Measurements from ENCODE around the gene NUP160.
"Not testable (repeated sequence)": the region's sequence is repeated elsewhere in the genome, so short reads cannot be mapped to it uniquely, and the experiment has no call there.

- TF ChIP-seq POLR2A, CTCF (IDR thresholded peaks at IDR 0.05): not testable (repeated sequence)
Observed at GRCh38 chr11:47822664-47823063, 25.5 kb downstream of the NUP160 start.
